ENCODE measurements around the gene USP9X.
"Not testable (repeated sequence)": the region's sequence is repeated elsewhere in the genome, so short reads cannot be mapped to it uniquely, and the experiment has no call there.

Gene USP9X

DNA sequence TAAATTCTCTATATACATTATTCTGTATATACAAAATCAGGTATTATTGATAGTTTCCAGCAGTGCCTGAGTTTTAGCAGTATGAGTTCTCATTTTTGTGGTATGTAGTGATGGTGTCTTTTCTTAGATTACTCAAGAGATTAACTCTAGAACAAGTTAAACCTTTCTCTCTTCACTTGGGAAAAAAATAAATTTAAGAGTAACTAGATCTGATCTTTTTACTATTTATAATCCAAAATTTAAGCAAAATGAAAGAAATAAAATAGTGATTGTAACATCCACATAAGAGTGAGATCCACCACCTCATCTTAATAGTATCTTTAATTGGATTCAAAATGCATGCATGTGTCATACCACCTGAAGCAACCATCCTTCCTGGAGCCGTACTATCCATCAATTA, 124.6 kb downstream of the USP9X start:
- Histone ChIP-seq H3K4me1 (ENCODE audit: control insufficient read depth, low read depth, low read length) (no peaks in the 10 kb centered on the region), H3K9ac (ENCODE audit: low read length) (no peak overlapping the region), H3K4me2 (ENCODE audit: low read length) (no peak overlapping the region), H3K79me2 (ENCODE audit: control insufficient read depth, insufficient read depth, low read length) (no peaks in the 10 kb centered on the region), H3K56ac (ENCODE audit: low read length) (no peak overlapping the region), H2AK5ac (ENCODE audit: low read length) (no peak overlapping the region), H3K27ac (ENCODE audit: low read depth, low read length) (no peak overlapping the region), H3K23ac (ENCODE audit: low read length) (no peak overlapping the region), H2BK15ac (replicated peaks; ENCODE audit: low read depth) (no peak overlapping the region), H3K36me3 (ENCODE audit: control insufficient read depth, insufficient read depth, low read length) (no peaks in the 10 kb centered on the region), H3K4me3 (ENCODE audit: low read length) (no peak overlapping the region), H2BK120ac (ENCODE audit: low read depth, low read length) (no peak overlapping the region), H3K27me3 (ENCODE audit: insufficient read depth, low read length, poor library complexity) (no peaks in the 10 kb centered on the region), H4K5ac (ENCODE audit: low read length) (no peak overlapping the region), H3K79me1 (ENCODE audit: low read length) (no peaks in the 10 kb centered on the region), H4K8ac (ENCODE audit: low read depth, low read length) (no peak overlapping the region), H3K4ac (ENCODE audit: low read depth, low read length) (no peak overlapping the region), H2BK5ac (ENCODE audit: low read length) (no peak overlapping the region), H3K18ac (ENCODE audit: low read length) (no peak overlapping the region)
- DNase-seq = no peak
- no CpG with 5 or more reads among the region's 1 CpG for WGBS (ENCODE audit: extremely low coverage, insufficient coverage, low lambda C conversion rate)

DNA sequence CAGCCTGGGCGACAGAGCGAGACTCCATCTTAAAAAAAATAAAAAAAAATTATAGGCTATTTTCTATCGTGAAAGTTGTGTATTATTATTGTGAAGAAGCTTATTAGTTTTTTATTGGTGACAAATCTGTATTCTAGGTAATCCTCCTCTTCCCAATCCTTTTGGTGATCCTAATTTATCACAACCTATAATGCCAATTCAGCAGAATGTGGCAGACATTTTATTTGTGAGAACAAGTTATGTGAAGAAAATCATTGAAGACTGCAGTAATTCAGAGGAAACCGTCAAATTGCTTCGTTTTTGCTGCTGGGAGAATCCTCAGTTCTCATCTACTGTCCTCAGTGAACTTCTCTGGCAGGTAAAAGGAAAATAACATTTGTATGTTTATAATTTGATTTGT, 139.4 kb downstream of the USP9X start:
- no CpG with 5 or more reads among the region's 5 CpGs for WGBS (ENCODE audit: extremely low coverage, insufficient coverage, low lambda C conversion rate)
- no peaks in the 10 kb centered on the region for H3K36me3 ChIP-seq (ENCODE audit: control insufficient read depth, insufficient read depth, low read length)
- H3K4me1 ChIP-seq (ENCODE audit: control insufficient read depth, low read depth, low read length) = no peaks in the 10 kb centered on the region
- H3K4me3 ChIP-seq (ENCODE audit: low read length) = no peak overlapping the region
- H3K18ac ChIP-seq (ENCODE audit: low read length) = no peak overlapping the region
- H3K4me2 ChIP-seq (ENCODE audit: low read length) = no peak overlapping the region
- H3K23ac ChIP-seq (ENCODE audit: low read length) = no peak overlapping the region
- H2BK5ac ChIP-seq (ENCODE audit: low read length) = no peak overlapping the region
- H2BK120ac ChIP-seq (ENCODE audit: low read depth, low read length) = no peak overlapping the region
- no peak overlapping the region for H2AK5ac ChIP-seq (ENCODE audit: low read length)
- H3K9ac ChIP-seq (ENCODE audit: low read length) = no peak overlapping the region
- no peak overlapping the region for H4K5ac ChIP-seq (ENCODE audit: low read length)
- no peak for DNase-seq
- no peak overlapping the region for H3K56ac ChIP-seq (ENCODE audit: low read length)
- no peak overlapping the region for H3K4ac ChIP-seq (ENCODE audit: low read depth, low read length)
- H3K79me1 ChIP-seq (ENCODE audit: low read length) = no peaks in the 10 kb centered on the region
- no peaks in the 10 kb centered on the region for H3K79me2 ChIP-seq (ENCODE audit: control insufficient read depth, insufficient read depth, low read length)
- H2BK15ac ChIP-seq (replicated peaks; ENCODE audit: low read depth) = no peak overlapping the region
- no peak overlapping the region for H4K8ac ChIP-seq (ENCODE audit: low read depth, low read length)
- no peak overlapping the region for H3K27ac ChIP-seq (ENCODE audit: low read depth, low read length)
- H3K27me3 ChIP-seq (ENCODE audit: insufficient read depth, low read length, poor library complexity) = no peaks in the 10 kb centered on the region

DNA sequence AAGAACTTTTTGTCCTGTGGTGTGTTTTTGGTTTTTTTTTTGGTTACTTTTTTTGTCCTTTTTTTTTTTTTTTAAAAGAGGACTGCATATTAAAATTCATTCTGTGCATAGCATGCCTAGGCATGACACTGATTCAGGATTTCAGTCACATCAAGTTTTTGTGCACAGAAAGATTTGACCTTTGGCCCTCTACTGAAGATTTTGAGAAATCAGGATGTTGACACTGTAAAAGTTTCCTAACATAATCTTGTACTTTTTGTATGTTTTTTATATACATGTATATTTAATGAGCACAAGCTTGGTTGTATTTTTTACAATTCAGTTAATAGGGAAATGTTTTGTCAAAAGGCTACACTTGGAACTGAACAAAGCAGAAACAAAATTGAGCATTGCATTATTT, 148.7 kb downstream of the USP9X start:
- Histone ChIP-seq H4K5ac (ENCODE audit: low read length) (no peak overlapping the region), H3K18ac (ENCODE audit: low read length) (no peak overlapping the region), H3K4me2 (ENCODE audit: low read length) (no peak overlapping the region), H2AK5ac (ENCODE audit: low read length) (no peak overlapping the region), H3K4ac (ENCODE audit: low read depth, low read length) (no peak overlapping the region), H2BK15ac (replicated peaks; ENCODE audit: low read depth) (no peak overlapping the region), H3K27ac (ENCODE audit: low read depth, low read length) (no peak overlapping the region), H4K8ac (ENCODE audit: low read depth, low read length) (no peak overlapping the region), H3K9ac (ENCODE audit: low read length) (no peak overlapping the region), H3K4me1 (ENCODE audit: control insufficient read depth, low read depth, low read length) (no peaks in the 10 kb centered on the region), H3K23ac (ENCODE audit: low read length) (no peak overlapping the region), H3K79me1 (ENCODE audit: low read length) (no peaks in the 10 kb centered on the region), H3K56ac (ENCODE audit: low read length) (no peak overlapping the region), H3K4me3 (ENCODE audit: low read length) (no peak overlapping the region), H2BK120ac (ENCODE audit: low read depth, low read length) (no peak overlapping the region), H2BK5ac (ENCODE audit: low read length) (no peak overlapping the region), H3K36me3 (ENCODE audit: control insufficient read depth, insufficient read depth, low read length) (peaks cover 2% of the 10 kb centered on the region), H3K79me2 (ENCODE audit: control insufficient read depth, insufficient read depth, low read length) (no peaks in the 10 kb centered on the region), H3K27me3 (ENCODE audit: insufficient read depth, low read length, poor library complexity) (no peaks in the 10 kb centered on the region)
- DNase-seq = no peak

DNA sequence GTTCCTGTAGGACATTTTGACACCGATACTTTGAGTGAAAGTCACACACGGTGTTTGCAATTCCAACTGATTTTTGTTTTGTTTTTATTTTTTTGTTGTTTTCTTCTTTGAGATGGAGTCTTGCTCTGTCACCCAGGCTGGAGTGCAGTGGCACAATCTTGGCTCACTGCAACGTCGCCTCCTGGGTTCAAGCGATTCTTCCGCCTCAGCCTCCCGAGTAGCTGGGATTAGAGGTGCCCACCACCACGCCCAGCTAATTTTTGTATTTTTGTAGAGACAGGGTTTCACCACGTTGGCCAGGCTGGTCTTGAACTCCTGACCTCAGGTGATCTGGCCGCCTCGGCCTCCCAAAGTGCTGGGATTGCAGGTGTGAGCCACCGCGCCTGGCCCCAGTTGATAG, 149.2 kb downstream of the USP9X start:
- not testable (repeated sequence) for H2AK5ac ChIP-seq (ENCODE audit: low read length); H2BK120ac ChIP-seq (ENCODE audit: low read depth, low read length); H4K8ac ChIP-seq (ENCODE audit: low read depth, low read length); H3K56ac ChIP-seq (ENCODE audit: low read length); H3K27me3 ChIP-seq (ENCODE audit: insufficient read depth, low read length, poor library complexity); H3K9ac ChIP-seq (ENCODE audit: low read length); H3K18ac ChIP-seq (ENCODE audit: low read length); H3K36me3 ChIP-seq (ENCODE audit: control insufficient read depth, insufficient read depth, low read length); H3K4me3 ChIP-seq (ENCODE audit: low read length); H3K23ac ChIP-seq (ENCODE audit: low read length); H2BK5ac ChIP-seq (ENCODE audit: low read length); H3K79me1 ChIP-seq (ENCODE audit: low read length); H3K79me2 ChIP-seq (ENCODE audit: control insufficient read depth, insufficient read depth, low read length); H4K5ac ChIP-seq (ENCODE audit: low read length); H3K4me2 ChIP-seq (ENCODE audit: low read length); H2BK15ac ChIP-seq (replicated peaks; ENCODE audit: low read depth); H3K4me1 ChIP-seq (ENCODE audit: control insufficient read depth, low read depth, low read length); H3K27ac ChIP-seq (ENCODE audit: low read depth, low read length); H3K4ac ChIP-seq (ENCODE audit: low read depth, low read length); DNase-seq
- no CpG with 5 or more reads among the region's 13 CpGs for WGBS (ENCODE audit: extremely low coverage, insufficient coverage, low lambda C conversion rate)

DNA sequence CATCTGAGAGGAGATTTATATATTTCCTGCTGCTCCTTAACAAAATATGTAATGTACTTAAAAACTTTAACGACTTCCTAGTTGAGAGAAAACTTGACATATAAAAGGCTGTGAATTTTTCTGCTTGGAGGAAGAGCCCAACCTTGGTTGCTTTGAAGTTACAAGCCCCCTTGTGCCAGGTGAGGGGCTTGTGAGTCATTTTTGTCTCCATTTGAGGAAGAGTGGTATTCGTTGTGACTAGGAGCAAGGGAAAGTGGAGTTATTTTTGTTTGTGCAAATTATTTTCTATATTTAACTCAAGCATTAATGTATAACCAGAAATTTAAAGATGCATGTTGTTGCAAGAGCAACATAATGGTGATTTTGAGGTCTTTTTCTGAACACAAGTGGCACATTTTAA, 149.7 kb downstream of the USP9X start:
- H3K79me1 ChIP-seq (ENCODE audit: low read length) = no peaks in the 10 kb centered on the region
- H3K27me3 ChIP-seq (ENCODE audit: insufficient read depth, low read length, poor library complexity) = no peaks in the 10 kb centered on the region
- H2AK5ac ChIP-seq (ENCODE audit: low read length) = no peak overlapping the region
- no peak overlapping the region for H3K4me3 ChIP-seq (ENCODE audit: low read length)
- no peak overlapping the region for H3K4me2 ChIP-seq (ENCODE audit: low read length)
- no CpG with 5 or more reads among the region's 2 CpGs for WGBS (ENCODE audit: extremely low coverage, insufficient coverage, low lambda C conversion rate)
- no peak overlapping the region for H3K4ac ChIP-seq (ENCODE audit: low read depth, low read length)
- peaks cover 2% of the 10 kb centered on the region for H3K36me3 ChIP-seq (ENCODE audit: control insufficient read depth, insufficient read depth, low read length)
- H3K18ac ChIP-seq (ENCODE audit: low read length) = no peak overlapping the region
- no peak overlapping the region for H3K23ac ChIP-seq (ENCODE audit: low read length)
- no peak overlapping the region for H2BK5ac ChIP-seq (ENCODE audit: low read length)
- no peak overlapping the region for H2BK15ac ChIP-seq (replicated peaks; ENCODE audit: low read depth)
- no peak overlapping the region for H4K8ac ChIP-seq (ENCODE audit: low read depth, low read length)
- no peak overlapping the region for H3K56ac ChIP-seq (ENCODE audit: low read length)
- H4K5ac ChIP-seq (ENCODE audit: low read length) = no peak overlapping the region
- no peaks in the 10 kb centered on the region for H3K79me2 ChIP-seq (ENCODE audit: control insufficient read depth, insufficient read depth, low read length)
- H3K27ac ChIP-seq (ENCODE audit: low read depth, low read length) = no peak overlapping the region
- H3K4me1 ChIP-seq (ENCODE audit: control insufficient read depth, low read depth, low read length) = no peaks in the 10 kb centered on the region
- H2BK120ac ChIP-seq (ENCODE audit: low read depth, low read length) = no peak overlapping the region
- DNase-seq = no peak
- no peak overlapping the region for H3K9ac ChIP-seq (ENCODE audit: low read length)

DNA sequence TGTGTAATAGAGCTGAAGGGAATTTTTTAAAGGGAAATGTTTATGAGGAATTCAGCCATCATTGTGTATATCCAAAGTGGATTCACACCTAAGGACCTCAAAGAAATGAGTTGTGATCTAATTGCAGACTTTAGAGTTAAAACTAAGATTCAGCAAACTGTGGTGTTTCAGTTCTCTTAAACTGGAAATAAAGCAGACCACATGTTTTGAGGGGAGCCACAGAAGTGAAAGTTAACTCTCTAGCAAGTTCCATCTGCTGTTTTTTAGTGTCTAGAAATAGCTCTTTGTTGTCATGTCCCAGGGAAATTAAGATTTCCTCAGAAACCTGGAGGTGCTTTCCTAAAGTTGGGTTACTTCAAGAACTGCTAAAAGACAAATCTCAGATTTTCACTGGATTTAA, 151.4 kb downstream of the USP9X start:
- Histone ChIP-seq H3K79me2 (ENCODE audit: control insufficient read depth, insufficient read depth, low read length) (no peaks in the 10 kb centered on the region), H2BK15ac (replicated peaks; ENCODE audit: low read depth) (no peak overlapping the region), H3K9ac (ENCODE audit: low read length) (no peak overlapping the region), H2BK5ac (ENCODE audit: low read length) (no peak overlapping the region), H3K4me2 (ENCODE audit: low read length) (no peak overlapping the region), H3K27me3 (ENCODE audit: insufficient read depth, low read length, poor library complexity) (no peaks in the 10 kb centered on the region), H3K27ac (ENCODE audit: low read depth, low read length) (no peak overlapping the region), H3K79me1 (ENCODE audit: low read length) (no peaks in the 10 kb centered on the region), H3K18ac (ENCODE audit: low read length) (no peak overlapping the region), H3K36me3 (ENCODE audit: control insufficient read depth, insufficient read depth, low read length) (peaks cover 2% of the 10 kb centered on the region), H3K56ac (ENCODE audit: low read length) (no peak overlapping the region), H3K4me3 (ENCODE audit: low read length) (no peak overlapping the region), H3K4ac (ENCODE audit: low read depth, low read length) (no peak overlapping the region), H2AK5ac (ENCODE audit: low read length) (no peak overlapping the region), H3K23ac (ENCODE audit: low read length) (no peak overlapping the region), H4K5ac (ENCODE audit: low read length) (no peak overlapping the region), H4K8ac (ENCODE audit: low read depth, low read length) (no peak overlapping the region), H3K4me1 (ENCODE audit: control insufficient read depth, low read depth, low read length) (no peaks in the 10 kb centered on the region), H2BK120ac (ENCODE audit: low read depth, low read length) (no peak overlapping the region)
- no peak for DNase-seq

All from mesendoderm (in vitro differentiated cells).